K562 (cell line): ENCODE measurements around the gene ELOB. TPM values are rescaled to one million over a fixed set of nuclear protein-coding genes. Genes with fewer than 3 reads are reported as not detected.

ENCODE experiments used
- ATAC-seq: fragments of 200-7000 bp; cut with Tn5 transposase; 3 replicates; pipeline ENCODE4 v1.9.1; 2020; ENCODE audit warnings: moderate library complexity
- BruUV-seq: library from RNA; stranded (reverse); fragments of 400-500 nt; replicated peaks from 2 replicates; lab custom pipeline; 2021; lab: Mats Ljungman, UMichigan
- CTCF ChIA-PET: fragments of 300-600 bp; formaldehyde crosslinking; extraction: SDS; loops from one replicate; lab custom pipeline; 2021; ENCODE audit warnings: low intra/inter-chr PET ratio; lab: Yijun Ruan, JAX
- POLR2A ChIA-PET: fragments of 300-600, 350-650 bp; sonication (Branson Sonifier 250); formaldehyde crosslinking; extraction: SDS; loops from one replicate; lab custom pipeline; 2021; ENCODE audit warnings: antibody characterized with exemption, inconsistent platforms; lab: Yijun Ruan, JAX
- DNase-seq, 4 experiments: peaks; one replicate each; pipeline versions ENCODE4 v3.0.0 to v3.0.0-alpha.2; 2011 to 2018; ENCODE audit warnings: low spot score in 3 of 4, mixed read lengths in 3 of 4; ENCODE audit errors: extremely low read depth in 1 of 4
- FAIRE-seq: peaks from 2 replicates; lab custom pipeline; 2011; peaks lifted over from hg19 to GRCh38; lab: Jason Lieb, UNC
- H2AFZ ChIP-seq: 2 replicates; pipeline ENCODE4 v1.6.0; 2011; ENCODE audit warnings: low read depth, low read length, control low read depth, inconsistent platforms
- H3K27ac ChIP-seq: fragments of 200-600 bp; 3 replicates; pipeline ENCODE4 v1.8.0; 2011; ENCODE audit warnings: low read depth, mild to moderate bottlenecking, control low read depth, inconsistent platforms, low read length, moderate library complexity, mixed read lengths; ENCODE audit errors: extremely low read depth
- H3K27me3 ChIP-seq, 2 experiments: fragments of 300-600 bp in 1 of 2; 2 replicates in 1 of 2; 3 replicates in 1 of 2; pipeline versions ENCODE4 v1.6.0 to v1.8.0; 2011; ENCODE audit warnings: inconsistent platforms in 2 of 2, low read length in 2 of 2, mild to moderate bottlenecking in 1 of 2, mixed read lengths in 1 of 2, moderate library complexity in 1 of 2; ENCODE audit not compliant: control insufficient read depth in 2 of 2, insufficient read depth in 2 of 2
- H3K36me3 ChIP-seq: fragments of 300-600 bp; 3 replicates; pipeline ENCODE4 v1.8.0; 2011; ENCODE audit warnings: mild to moderate bottlenecking, low read length, inconsistent platforms; ENCODE audit not compliant: control insufficient read depth, insufficient read depth
- H3K4me1 ChIP-seq, 2 experiments: fragments of 200-600 bp in 1 of 2; replicated peaks in 1 of 2; 2 replicates in 1 of 2; 3 replicates in 1 of 2; pipeline versions ENCODE4 v1.5.1 to v1.8.0; 2011; ENCODE audit warnings: inconsistent platforms in 2 of 2, low read length in 2 of 2, mild to moderate bottlenecking in 1 of 2, mixed read lengths in 1 of 2, moderate library complexity in 1 of 2; ENCODE audit not compliant: control insufficient read depth in 2 of 2, insufficient read depth in 2 of 2
- H3K4me2 ChIP-seq: 2 replicates; pipeline ENCODE4 v1.6.1; 2011; ENCODE audit warnings: low read length, control low read depth, inconsistent platforms, mixed read lengths; ENCODE audit not compliant: insufficient read depth
- H3K4me3 ChIP-seq: fragments of 200-600 bp; sonication (generic), shearing (Covaris generic); 2 replicates; pipeline ENCODE4 v1.5.1; 2016; ENCODE audit warnings: control low read depth, inconsistent platforms
- H3K79me2 ChIP-seq: fragments of 200-600 bp; 3 replicates; pipeline ENCODE4 v1.8.0; 2011; ENCODE audit warnings: low read length, inconsistent platforms; ENCODE audit not compliant: control insufficient read depth, insufficient read depth
- H3K9ac ChIP-seq, 2 experiments: 2 replicates each; pipeline versions ENCODE4 v1.6.0 to v1.6.1; 2011; ENCODE audit warnings: low read depth in 2 of 2, low read length in 2 of 2, control low read depth in 1 of 2, inconsistent platforms in 1 of 2, mild to moderate bottlenecking in 1 of 2, mixed read lengths in 1 of 2; ENCODE audit not compliant: insufficient read depth in 1 of 2
- H3K9me1 ChIP-seq: one replicate; pipeline ENCODE4 v1.6.0; 2011; ENCODE audit warnings: inconsistent platforms, mild to moderate bottlenecking, low read length, moderate library complexity; ENCODE audit not compliant: control insufficient read depth, insufficient read depth
- H3K9me3 ChIP-seq: replicated peaks from 2 replicates; pipeline ENCODE4 v1.5.1; 2011; ENCODE audit warnings: low read depth, low read length, inconsistent platforms; ENCODE audit not compliant: control insufficient read depth, insufficient read depth
- H4K20me1 ChIP-seq: replicated peaks from 2 replicates; pipeline ENCODE4 v1.6.1; 2011; ENCODE audit warnings: low read length, inconsistent platforms, mixed read lengths; ENCODE audit not compliant: control insufficient read depth, insufficient read depth
- ELK3 ChIP-seq: fragments of 450-650 bp; formaldehyde crosslinking; IDR thresholded peaks from 2 replicates; pipeline ENCODE4 v1.4.0; 2020; ENCODE audit warnings: mild to moderate bottlenecking
- KLF1 ChIP-seq: fragments of 450-650 bp; IDR thresholded peaks from 2 replicates; pipeline ENCODE4 v1.6.1; 2016; ENCODE audit warnings: missing genetic modification characterization, missing compliant biosample characterization
- MEF2D ChIP-seq: conservative IDR thresholded peaks from 2 replicates; pipeline ENCODE4 v1.6.1; 2016; ENCODE audit warnings: low read depth, missing genetic modification characterization, missing compliant biosample characterization
- PATZ1 ChIP-seq: fragments of 250-450 bp; sonication (Bioruptor Pico); IDR thresholded peaks from 2 replicates; pipeline ENCODE4 v1.5.0; 2020; ENCODE audit warnings: mild to moderate bottlenecking, borderline replicate concordance
- SMAD2 ChIP-seq: fragments of 150-350 bp; IDR thresholded peaks from 2 replicates; pipeline ENCODE4 v1.6.1; 2014; ENCODE audit warnings: low read depth, mild to moderate bottlenecking, low read length
- SP1 ChIP-seq: sonication (generic); formaldehyde crosslinking; IDR thresholded peaks from 2 replicates; pipeline ENCODE4 v1.8.1; 2022; ENCODE audit warnings: mild to moderate bottlenecking, missing genetic modification reagents
- TBL1XR1 ChIP-seq, 2 experiments: IDR thresholded peaks; 2 replicates each; pipeline ENCODE4 v1.6.1; 2012; ENCODE audit warnings: improper control_type of control experiment in 2 of 2, low read length in 2 of 2, mild to moderate bottlenecking in 1 of 2
- TSHZ1 ChIP-seq: fragments of 250-450 bp; sonication (Bioruptor Pico); IDR thresholded peaks from 2 replicates; pipeline ENCODE4 v1.4.0; 2020; ENCODE audit warnings: mild to moderate bottlenecking, moderate library complexity
- ZBTB9 ChIP-seq: fragments of 450-650 bp; formaldehyde crosslinking; IDR thresholded peaks from 2 replicates; pipeline ENCODE4 v1.4.0; 2020; ENCODE audit warnings: mild to moderate bottlenecking, moderate library complexity
- ZNF165 ChIP-seq: fragments of 250-450 bp; sonication (Bioruptor Pico); IDR thresholded peaks from 2 replicates; pipeline ENCODE4 v1.4.0; 2020; ENCODE audit warnings: borderline replicate concordance
- ZNF232 ChIP-seq: sonication (generic); formaldehyde crosslinking; IDR thresholded peaks from 2 replicates; pipeline ENCODE4 v1.8.0; 2022; ENCODE audit warnings: mild to moderate bottlenecking, missing genetic modification reagents
- WGBS: fragments of 100-300 bp; shearing (Covaris generic); methylation state at CpG from one replicate; pipeline ENCODE4 v1.1.6; 2016; ENCODE audit warnings: low coverage, mixed read lengths; ENCODE audit not compliant: insufficient coverage; ENCODE audit errors: missing lambda C conversion rate; 5-methylcytosine and 5-hydroxymethylcytosine counted together
- in situ Hi-C: fragments of 300-500 bp; cut with MboI; formaldehyde crosslinking; loops from 4 replicates; pipeline ENCODE4 v1.15.0; 2018; ENCODE audit warnings: inconsistent platforms, mixed read lengths
- intact Hi-C: fragments of 100-400 bp; cut with micrococcal nuclease; formaldehyde crosslinking; loops from 2 replicates; pipeline ENCODE4 v1.14.2; 2022
- polyA plus RNA-seq, 8 experiments: library from polyadenylated mRNA; depleted of rRNA in 4 of 8; stranded (reverse) in 5 of 8; unstranded in 3 of 8; fragments of >200 nt; fragmentation: Nextera tagmentation in 2 of 8; fragmentation: Illumina TruSeq in 1 of 8; extraction: Ambion mirVana in 2 of 8; extraction: Trizol in 1 of 8; gene quantifications; 2 replicates each; pipeline versions ENCODE4 v1.2.1 to v1.2.3, GENCODE V29; 2011 to 2014; ENCODE audit warnings: inconsistent platforms in 1 of 8, missing spikeins in 1 of 8
- total RNA-seq, 7 experiments: library from RNA; depleted of rRNA in 6 of 7; stranded (reverse); fragments of >200 nt in 6 of 7; fragmentation: Illumina TruSeq in 2 of 7; extraction: Trizol in 2 of 7; gene quantifications; 2 replicates each; pipeline versions ENCODE4 v1.2.1 to v1.2.3, GENCODE V29; 2011 to 2021; ENCODE audit warnings: low replicate concordance in 1 of 7

Gene ELOB
- total and polyA plus RNA-seq, 9 of the 15 experiments (the other 6 are each of a cell fraction or from before 2014, with no cell fraction given): 63.2 to 791 (median 237) TPM

GRCh38 chr16:2816751-2817339, 39.8 kb upstream of the ELOB start, which contains the start of gene PRSS21 (continued):
- TF ChIP-seq PATZ1 (CRISPR knock-in tag): no peak
- TF ChIP-seq ZBTB9 (CRISPR knock-in tag): no peak
- TF ChIP-seq TBL1XR1 (IDR thresholded peaks at IDR 0.05; ENCODE audit: low read length in 2 of 2): no peak
- no peak for TF ChIP-seq KLF1 (tag)
- TF ChIP-seq, all 486 proteins: peak for 48

- ChIA-PET CTCF (no interaction called here), POLR2A (interaction anchor here (0.6 to 1.9 kb wide), 2 partner anchors 51 to 110 kb away, joined by 3 to 4 read pairs; no protein-coding TSS in a partner anchor)
- DNase-seq (no peak), FAIRE-seq (no peak), ATAC-seq (no peak)
- Histone ChIP-seq H3K79me2 (peaks cover 28% of the 10 kb centered on the region), H3K9me3 (no peaks in the 10 kb centered on the region), H3K9me1 (no peaks in the 10 kb centered on the region), H3K4me3 (no peak overlapping the region), H3K4me1 (peaks cover 17 to 58% of the 10 kb centered on the region in 2 experiments; a peak in 4 of 5 replicates), H3K27ac (no peak overlapping the region), H3K36me3 (peaks cover 22% of the 10 kb centered on the region; the same call in 2 of the 3 replicates), H3K9ac (peak overlapping the region in 1 of 2 experiments; percentile 59; a peak in 1 of 4 replicates), H2AFZ (no peak overlapping the region), H3K4me2 (no peak overlapping the region), H4K20me1 (no peaks in the 10 kb centered on the region), H3K27me3 (peaks cover 0 to 11% of the 10 kb centered on the region in 2 experiments; a peak in 2 of 5 replicates)
- WGBS: 82% methylated on average over 10 of the region's 10 CpGs
- in situ Hi-C loops: no loop called here
- intact Hi-C loops: loop anchor here (5.0 kb wide), 1 partner anchor 38 kb away; the partner anchor contains the start of gene ELOB
- BruUV-seq: no TSS peak
- TF ChIP-seq MEF2D (tag): no peak
- TF ChIP-seq TBL1XR1 (IDR thresholded peaks at IDR 0.05; ENCODE audit: low read length in 2 of 2): no peak
- no peak for TF ChIP-seq SP1 (CRISPR knock-in tag)
- no peak for TF ChIP-seq SMAD2
- no peak for TF ChIP-seq TSHZ1 (CRISPR knock-in tag)
- no peak for TF ChIP-seq ZNF232 (CRISPR knock-in tag)
- TF ChIP-seq ZNF165 (CRISPR knock-in tag): no peak
- TF ChIP-seq ELK3 (CRISPR knock-in tag): no peak
Observed at GRCh38 chr16:2815299-2815771, 38.3 kb upstream of the ELOB start.
